IPS-15b (cell line): ENCODE data around the gene FOXRED2.
A peak's percentile ranks its signal among the peaks of the same experiment; 100 is the strongest.
"Not testable (repeated sequence)": the region's sequence is repeated elsewhere in the genome, so short reads cannot be mapped to it uniquely, and the experiment has no call there.

ENCODE experiments used
- H3K27me3 ChIP-seq: one replicate; pipeline ENCODE4 v1.6.1; 2013; ENCODE audit warnings: low read length; ENCODE audit not compliant: control insufficient read depth, insufficient read depth
- H3K36me3 ChIP-seq: one replicate; pipeline ENCODE4 v1.6.1; 2013; ENCODE audit warnings: low read length; ENCODE audit not compliant: control insufficient read depth, insufficient read depth
- H3K4me1 ChIP-seq: one replicate; pipeline ENCODE4 v1.6.1; 2013; ENCODE audit warnings: mild to moderate bottlenecking, low read length; ENCODE audit not compliant: control insufficient read depth, insufficient read depth
- H3K4me3 ChIP-seq: one replicate; pipeline ENCODE4 v1.5.1; 2013; ENCODE audit warnings: low read depth, low read length
- H3K9ac ChIP-seq: one replicate; pipeline ENCODE4 v1.6.1; 2013; ENCODE audit warnings: low read depth, mild to moderate bottlenecking, low read length
- H3K9me3 ChIP-seq: one replicate; pipeline ENCODE4 v1.6.1; 2013; ENCODE audit warnings: mild to moderate bottlenecking, low read length; ENCODE audit not compliant: control insufficient read depth, insufficient read depth

FOXRED2 gene

DNA sequence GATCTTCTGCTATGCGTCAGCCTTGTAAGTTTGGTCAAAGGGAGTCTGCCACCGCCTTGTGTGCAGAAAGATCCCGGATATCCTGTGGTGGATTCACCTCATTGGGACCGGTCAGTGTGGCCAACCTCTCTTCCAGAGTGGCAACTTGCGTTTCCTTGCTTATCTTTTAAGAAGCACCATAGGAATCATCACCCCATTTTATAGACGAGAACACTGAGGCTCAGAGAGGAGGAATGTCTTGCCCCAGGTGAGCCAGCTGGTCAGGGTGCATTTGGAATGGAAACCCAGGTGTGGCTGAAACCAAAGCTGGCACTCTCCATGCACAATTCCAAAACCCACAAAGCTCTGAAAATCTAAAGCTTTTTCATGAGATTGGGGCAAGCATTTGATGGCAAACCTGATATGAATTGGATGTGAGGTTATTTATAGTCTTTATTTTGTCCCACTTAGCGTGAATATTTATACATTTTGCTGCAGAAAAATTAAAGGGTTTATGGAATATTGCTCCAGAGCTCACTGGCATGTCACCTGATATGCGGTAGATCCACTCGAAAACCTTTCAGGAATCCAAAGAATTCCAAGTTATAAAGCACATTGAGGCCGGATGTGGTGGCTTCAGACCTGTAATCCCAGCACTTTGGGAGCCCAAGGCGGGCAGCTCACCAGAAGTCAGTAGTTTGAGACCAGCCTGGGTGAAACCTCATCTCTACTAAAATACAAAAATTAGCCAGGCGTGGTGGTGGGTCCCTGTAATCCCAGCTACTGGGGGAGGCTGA is 34.2 kb upstream of the FOXRED2 start:
- H3K27me3 ChIP-seq = peaks cover 7% of the 10 kb centered on the region
- H3K36me3 ChIP-seq = no peaks in the 10 kb centered on the region
- no peaks in the 10 kb centered on the region for H3K4me1 ChIP-seq
- H3K4me3 ChIP-seq = no peak overlapping the region
- H3K9me3 ChIP-seq = no peaks in the 10 kb centered on the region
- no peak overlapping the region for H3K9ac ChIP-seq

DNA sequence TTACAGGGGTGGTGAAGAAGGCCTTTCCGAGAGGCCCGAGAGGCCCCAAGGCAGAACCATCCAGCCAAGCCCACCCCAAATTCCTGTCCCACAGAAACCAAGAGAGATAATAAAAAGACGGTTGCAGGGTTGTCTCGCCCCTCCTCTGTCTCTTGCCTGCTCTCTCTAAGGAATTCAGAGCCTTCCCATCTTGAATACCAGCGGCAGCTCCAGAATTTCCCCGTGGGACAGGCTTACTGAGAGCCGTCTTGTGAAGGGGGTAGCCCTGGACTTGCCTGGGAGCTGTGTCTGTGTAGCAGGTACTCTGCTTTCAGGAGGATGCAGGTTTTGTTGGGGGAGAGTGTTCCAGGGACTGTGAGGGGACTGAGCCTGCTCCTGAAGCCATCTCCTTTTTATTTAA is 31.7 kb upstream of the FOXRED2 start:
- H3K36me3 ChIP-seq = no peaks in the 10 kb centered on the region
- no peaks in the 10 kb centered on the region for H3K9me3 ChIP-seq
- no peak overlapping the region for H3K9ac ChIP-seq
- H3K4me3 ChIP-seq = no peak overlapping the region
- no peaks in the 10 kb centered on the region for H3K27me3 ChIP-seq
- no peaks in the 10 kb centered on the region for H3K4me1 ChIP-seq

DNA sequence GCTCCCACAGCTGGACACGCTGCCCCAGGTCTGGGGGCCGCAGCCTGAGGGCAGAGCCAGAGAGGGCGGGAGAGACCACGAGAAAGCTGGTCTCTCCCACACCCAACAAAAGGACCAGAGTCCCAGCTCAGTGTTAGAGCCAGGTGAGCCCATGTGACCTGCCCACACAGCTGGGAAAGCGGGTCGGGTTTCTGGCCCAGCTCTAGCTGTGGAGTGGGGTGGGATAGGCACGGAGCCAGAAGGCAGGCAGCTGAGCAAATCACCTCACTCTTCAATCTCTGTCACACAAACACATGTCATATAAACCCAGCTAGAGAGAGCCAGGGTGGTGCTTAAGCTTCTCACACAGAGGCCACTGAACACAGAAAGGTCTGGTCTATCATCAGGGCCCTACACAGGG is 29.9 kb upstream of the FOXRED2 start:
- no peaks in the 10 kb centered on the region for H3K4me1 ChIP-seq
- H3K4me3 ChIP-seq = no peak overlapping the region
- H3K27me3 ChIP-seq = no peaks in the 10 kb centered on the region
- no peaks in the 10 kb centered on the region for H3K36me3 ChIP-seq
- H3K9ac ChIP-seq = no peak overlapping the region
- H3K9me3 ChIP-seq = no peaks in the 10 kb centered on the region

DNA sequence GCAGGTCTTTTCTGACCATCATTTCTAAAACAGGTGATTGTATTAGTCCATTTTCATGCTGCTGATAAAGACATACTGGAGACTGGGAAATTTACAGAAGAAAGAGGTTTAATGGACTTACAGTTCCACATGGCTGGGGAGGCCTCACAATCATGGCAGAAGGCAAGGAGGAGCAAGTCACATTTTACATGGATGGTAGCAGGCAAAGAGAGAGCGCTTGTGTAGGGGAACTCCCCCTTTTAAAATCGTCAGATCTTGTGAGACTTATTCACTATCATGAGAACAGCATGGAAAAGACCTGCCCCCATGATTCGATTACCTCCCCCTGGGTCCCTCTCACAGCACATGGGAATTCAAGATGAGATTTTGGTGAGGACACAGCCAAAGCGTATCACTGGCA is 26.5 kb upstream of the FOXRED2 start:
- H3K4me1 ChIP-seq, H3K9ac ChIP-seq, H3K4me3 ChIP-seq, H3K36me3 ChIP-seq, H3K9me3 ChIP-seq, H3K27me3 ChIP-seq: not testable (repeated sequence)

DNA sequence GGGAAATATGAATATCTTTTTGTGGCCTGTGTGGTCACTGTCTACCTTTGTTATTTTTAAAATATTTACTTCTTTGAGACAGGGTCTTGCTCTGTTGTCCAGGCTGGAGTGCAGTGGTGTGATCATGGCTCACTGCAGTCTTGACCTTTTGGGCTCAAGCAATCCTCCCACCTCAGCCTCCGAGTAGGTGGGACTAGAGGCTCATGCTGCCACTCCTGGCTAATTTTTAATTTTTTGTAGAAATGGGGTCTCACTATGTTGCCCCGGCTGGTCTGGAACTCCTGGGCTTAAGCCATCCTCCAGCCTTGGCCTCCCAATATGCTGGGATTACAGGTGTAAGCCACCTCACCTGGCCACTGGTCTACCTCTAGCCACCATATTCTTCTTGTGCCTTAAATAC is 25.6 kb upstream of the FOXRED2 start:
- Histone ChIP-seq H3K4me1 (peaks cover 2% of the 10 kb centered on the region), H3K27me3 (no peaks in the 10 kb centered on the region), H3K4me3 (no peak overlapping the region), H3K9ac (no peak overlapping the region), H3K36me3 (no peaks in the 10 kb centered on the region), H3K9me3 (no peaks in the 10 kb centered on the region)

DNA sequence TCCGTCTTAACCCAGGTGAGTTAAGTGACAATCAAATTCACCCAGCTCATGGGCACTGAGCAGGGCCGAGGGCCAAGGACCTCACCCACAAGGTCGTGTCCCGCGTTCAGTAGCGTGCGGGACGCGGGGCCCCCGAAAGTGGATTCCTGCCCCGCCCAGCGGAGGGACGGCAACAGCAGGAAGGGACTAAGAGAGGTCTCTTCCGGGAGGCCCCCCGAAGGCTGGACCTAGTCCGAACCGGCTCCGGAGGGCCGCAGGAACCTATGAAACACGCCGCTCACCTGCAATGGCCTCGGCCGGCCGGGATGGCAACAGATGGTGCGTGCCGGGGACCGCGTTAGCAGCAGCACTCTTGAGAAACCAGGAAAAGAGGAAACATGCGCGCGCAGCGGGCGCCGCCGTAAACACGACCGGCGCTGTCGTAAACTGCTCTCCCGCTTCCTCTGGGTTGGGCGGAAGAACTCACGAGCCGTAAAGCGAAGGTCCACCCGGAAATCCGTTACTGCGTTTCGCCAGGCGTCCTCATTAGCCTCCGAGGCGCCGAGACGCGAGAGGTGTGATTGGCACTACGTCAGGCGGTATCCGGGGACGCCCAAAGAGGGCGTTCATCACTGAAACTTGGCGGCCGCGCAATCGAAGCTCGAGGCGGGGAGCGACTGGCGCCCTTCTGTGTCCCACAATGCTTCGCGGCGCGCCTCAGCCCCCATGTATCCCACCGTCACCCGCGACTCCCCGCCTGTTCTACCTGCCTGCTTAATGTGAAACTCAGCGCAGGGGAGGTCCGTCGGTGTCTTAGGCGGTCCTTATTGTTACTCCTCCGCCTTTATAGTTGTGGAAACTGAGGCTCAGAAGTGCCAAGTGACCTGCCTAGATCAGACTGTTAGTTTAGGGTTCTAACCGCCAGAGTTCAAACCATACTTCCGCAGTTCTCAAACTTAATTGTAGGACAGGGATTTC is 22.2 kb upstream of the FOXRED2 start, which contains the start of gene EIF3D:
EIF3D (minus strand) TSS at position 372 of the 957 bp plus-strand sequence. CDS start 3,045 bp downstream, outside the sequence.
- no peaks in the 10 kb centered on the region for H3K27me3 ChIP-seq
- peaks cover 14% of the 10 kb centered on the region for H3K36me3 ChIP-seq
- peak within 1 kb of the TSS; percentile 98 for H3K4me3 ChIP-seq
- H3K4me1 ChIP-seq = peaks cover 2% of the 10 kb centered on the region
- H3K9ac ChIP-seq = peak within 1 kb of the TSS; percentile 98
- no peaks in the 10 kb centered on the region for H3K9me3 ChIP-seq

DNA sequence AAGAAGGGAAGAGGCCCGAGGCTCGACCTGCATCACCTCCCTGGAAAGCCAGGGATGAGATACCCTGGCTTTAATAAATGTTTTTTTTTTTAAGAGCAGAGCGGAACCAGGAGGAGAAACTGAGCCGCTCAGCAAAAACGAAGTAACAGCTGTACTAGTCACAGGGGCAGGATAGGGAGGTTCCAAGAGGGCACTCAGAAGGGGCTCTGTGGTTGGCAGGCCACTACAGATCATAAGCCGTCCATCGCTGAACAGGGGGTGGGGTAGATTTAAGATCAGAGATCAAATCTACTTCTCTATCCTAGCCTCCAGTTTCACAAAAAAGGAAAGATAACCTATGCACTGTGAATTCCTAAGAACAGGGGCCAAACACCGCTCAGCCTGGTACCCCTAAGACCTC is 21.5 kb upstream of the FOXRED2 start:
- Histone ChIP-seq H3K4me3 (peak overlapping the region; percentile 98), H3K4me1 (peaks cover 2% of the 10 kb centered on the region), H3K9ac (peak overlapping the region; percentile 98), H3K9me3 (no peaks in the 10 kb centered on the region), H3K27me3 (no peaks in the 10 kb centered on the region), H3K36me3 (peaks cover 22% of the 10 kb centered on the region)

DNA sequence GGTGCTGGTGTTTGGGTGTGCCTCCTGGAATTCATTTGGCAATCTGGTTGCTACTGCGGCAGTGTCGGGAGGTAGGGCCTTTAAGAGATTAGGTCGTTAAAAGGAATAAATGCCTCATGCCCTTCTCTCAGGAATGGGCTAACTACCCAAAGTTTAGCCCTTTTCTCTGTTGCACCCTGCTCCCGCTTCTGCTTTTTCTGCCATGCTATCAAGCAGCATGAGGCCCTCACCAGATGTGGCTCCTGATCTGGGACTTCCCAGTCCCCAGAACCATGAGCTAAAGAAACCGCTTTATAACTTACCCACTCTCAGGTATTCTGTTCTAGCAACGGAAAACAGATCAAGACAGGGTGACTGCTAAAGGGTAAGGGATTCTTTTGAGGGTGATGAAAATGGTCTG is 15.8 kb upstream of the FOXRED2 start:
- Histone ChIP-seq H3K9ac (no peak overlapping the region), H3K4me3 (no peak overlapping the region), H3K27me3 (no peaks in the 10 kb centered on the region), H3K4me1 (no peaks in the 10 kb centered on the region), H3K36me3 (peaks cover 67% of the 10 kb centered on the region), H3K9me3 (no peaks in the 10 kb centered on the region)

DNA sequence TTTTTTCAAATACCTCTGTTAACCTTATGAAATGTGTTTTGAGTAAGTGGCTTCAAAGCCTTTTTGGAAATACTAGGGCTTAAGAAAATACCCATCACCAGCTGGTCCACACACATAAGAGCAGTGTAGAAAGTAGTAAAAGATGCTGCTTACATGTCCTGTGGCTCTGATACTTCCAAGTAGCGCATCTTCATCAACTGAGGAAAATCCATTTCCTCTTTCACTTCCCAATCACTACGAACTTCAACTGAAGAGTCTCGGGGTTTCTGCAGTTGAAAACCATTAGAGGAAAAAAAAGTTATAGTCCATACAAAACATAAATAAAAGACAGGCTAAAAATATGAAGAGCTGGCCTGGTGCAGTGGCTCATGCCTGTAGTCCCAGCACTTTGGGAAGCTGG is 13.6 kb upstream of the FOXRED2 start:
- no peaks in the 10 kb centered on the region for H3K9me3 ChIP-seq
- H3K4me1 ChIP-seq = no peaks in the 10 kb centered on the region
- no peak overlapping the region for H3K9ac ChIP-seq
- H3K27me3 ChIP-seq = no peaks in the 10 kb centered on the region
- H3K36me3 ChIP-seq = peaks cover 79% of the 10 kb centered on the region
- no peak overlapping the region for H3K4me3 ChIP-seq

DNA sequence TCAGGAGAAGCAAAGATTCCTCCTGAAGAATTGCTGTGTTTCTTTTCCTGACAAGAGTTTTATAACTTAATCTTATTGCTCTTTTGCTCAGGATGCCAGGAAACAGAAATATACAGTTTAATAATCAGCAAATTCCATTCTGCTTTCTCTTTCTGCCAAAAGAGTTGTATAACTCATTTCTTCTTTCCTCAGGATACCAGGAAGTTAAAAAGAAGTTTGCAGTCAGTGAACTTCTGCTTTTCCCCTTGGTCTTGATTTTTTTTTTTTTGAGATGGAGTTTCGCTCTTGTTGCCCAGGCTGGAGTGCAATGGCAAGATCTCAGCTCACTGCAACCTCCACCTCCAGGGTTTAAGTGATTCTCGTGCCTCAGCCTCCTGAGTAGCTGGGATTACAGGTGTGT is 13.1 kb upstream of the FOXRED2 start:
- H3K36me3 ChIP-seq = peaks cover 81% of the 10 kb centered on the region
- H3K4me1 ChIP-seq, H3K9ac ChIP-seq, H3K9me3 ChIP-seq, H3K27me3 ChIP-seq, H3K4me3 ChIP-seq: not testable (repeated sequence)

DNA sequence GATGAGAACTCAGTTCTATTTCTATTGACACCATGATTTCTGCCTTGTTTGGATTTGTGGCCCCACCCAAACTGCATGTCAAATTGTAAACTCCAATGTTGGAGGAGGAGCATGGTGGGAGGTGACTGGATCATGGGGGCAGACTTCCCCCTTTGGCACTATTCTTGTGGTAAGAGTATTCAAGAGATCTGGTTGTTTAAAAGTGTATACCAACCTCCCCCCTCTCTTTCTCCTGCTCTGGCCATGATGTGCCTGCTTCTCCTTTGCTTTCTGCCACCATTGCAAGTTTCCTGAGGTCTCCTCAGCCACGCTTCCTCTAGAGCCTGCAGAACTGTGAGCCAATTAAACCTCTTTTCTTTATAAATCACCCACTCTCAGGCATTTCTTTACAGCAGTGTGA is 7.9 kb upstream of the FOXRED2 start:
- Histone ChIP-seq H3K36me3 (peaks cover 79% of the 10 kb centered on the region), H3K4me1 (no peaks in the 10 kb centered on the region), H3K4me3 (no peak overlapping the region), H3K9ac (no peak overlapping the region), H3K27me3 (no peaks in the 10 kb centered on the region), H3K9me3 (no peaks in the 10 kb centered on the region)

DNA sequence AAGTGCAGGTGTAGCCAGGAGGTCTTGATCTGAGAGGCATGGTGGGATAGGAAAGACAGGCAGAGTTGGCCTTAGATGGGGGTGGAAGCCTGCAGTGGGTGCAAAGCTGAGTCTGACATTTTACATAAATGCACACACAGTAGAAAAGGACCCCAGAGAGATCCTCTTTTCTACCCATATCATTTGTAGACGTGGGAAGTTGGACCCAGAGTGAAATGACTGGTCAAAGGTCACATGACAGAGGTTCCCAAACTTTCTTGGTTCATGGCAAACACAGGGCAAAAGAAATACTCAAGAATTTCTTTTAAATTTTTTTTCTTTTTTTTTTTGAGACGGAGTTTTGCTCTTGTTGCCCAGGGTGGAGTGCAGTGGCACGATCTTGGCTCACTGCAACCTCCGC is 6.2 kb upstream of the FOXRED2 start:
- no peaks in the 10 kb centered on the region for H3K4me1 ChIP-seq
- no peaks in the 10 kb centered on the region for H3K9me3 ChIP-seq
- H3K36me3 ChIP-seq = peaks cover 62% of the 10 kb centered on the region
- H3K27me3 ChIP-seq = no peaks in the 10 kb centered on the region
- no peak overlapping the region for H3K4me3 ChIP-seq
- no peak overlapping the region for H3K9ac ChIP-seq
